ENCODE data around the gene SYS1.

Gene SYS1

GRCh38 chr20:45372241-45372640, 9.3 kb downstream of the SYS1 start:
- Histone ChIP-seq H3K4me1 (ENCODE audit: insufficient read depth, poor library complexity, severe bottlenecking) (no peaks in the 10 kb centered on the region), H3K9me3 (ENCODE audit: severe bottlenecking) (no peaks in the 10 kb centered on the region), H3K36me3 (ENCODE audit: low read depth) (peaks cover 11% of the 10 kb centered on the region), H3K27ac (ENCODE audit: poor library complexity, severe bottlenecking) (no peak overlapping the region), H3K27me3 (ENCODE audit: insufficient read depth, poor library complexity, severe bottlenecking) (no peaks in the 10 kb centered on the region), H3K4me3 (ENCODE audit: severe bottlenecking) (no peak overlapping the region)
- no peak for TF ChIP-seq CTCF (IDR thresholded peaks at IDR 0.05; ENCODE audit: poor library complexity, severe bottlenecking)
- no peak for ATAC-seq (ENCODE audit: low read depth)
- no peak for DNase-seq (ENCODE audit: low spot score)

GRCh38 chr20:45372646-45373352, 9.8 kb downstream of the SYS1 start:
- H3K36me3 ChIP-seq (ENCODE audit: low read depth) = peaks cover 10% of the 10 kb centered on the region
- H3K27me3 ChIP-seq (ENCODE audit: insufficient read depth, poor library complexity, severe bottlenecking) = no peaks in the 10 kb centered on the region
- H3K4me3 ChIP-seq (ENCODE audit: severe bottlenecking) = no peak overlapping the region
- H3K4me1 ChIP-seq (ENCODE audit: insufficient read depth, poor library complexity, severe bottlenecking) = no peaks in the 10 kb centered on the region
- H3K27ac ChIP-seq (ENCODE audit: poor library complexity, severe bottlenecking) = no peak overlapping the region
- TF ChIP-seq CTCF (IDR thresholded peaks at IDR 0.05; ENCODE audit: poor library complexity, severe bottlenecking) = no peak
- ATAC-seq (ENCODE audit: low read depth) (no peak), DNase-seq (ENCODE audit: low spot score) (no peak)
- H3K9me3 ChIP-seq (ENCODE audit: severe bottlenecking) = no peaks in the 10 kb centered on the region

GRCh38 chr20:45373353-45374100, 10.6 kb downstream of the SYS1 start:
- ATAC-seq (ENCODE audit: low read depth) (peak; percentile 79), DNase-seq (ENCODE audit: low spot score) (peak; percentile 96)
- Histone ChIP-seq H3K36me3 (ENCODE audit: low read depth) (peaks cover 6% of the 10 kb centered on the region), H3K4me1 (ENCODE audit: insufficient read depth, poor library complexity, severe bottlenecking) (no peaks in the 10 kb centered on the region), H3K4me3 (ENCODE audit: severe bottlenecking) (peak overlapping the region; percentile 11), H3K9me3 (ENCODE audit: severe bottlenecking) (no peaks in the 10 kb centered on the region), H3K27ac (ENCODE audit: poor library complexity, severe bottlenecking) (no peak overlapping the region), H3K27me3 (ENCODE audit: insufficient read depth, poor library complexity, severe bottlenecking) (no peaks in the 10 kb centered on the region)
- TF ChIP-seq CTCF (IDR thresholded peaks at IDR 0.05; ENCODE audit: poor library complexity, severe bottlenecking) = peak; percentile 100

GRCh38 chr20:45374101-45374467, 11.1 kb downstream of the SYS1 start:
- Histone ChIP-seq H3K27ac (ENCODE audit: poor library complexity, severe bottlenecking) (no peak overlapping the region), H3K9me3 (ENCODE audit: severe bottlenecking) (no peaks in the 10 kb centered on the region), H3K27me3 (ENCODE audit: insufficient read depth, poor library complexity, severe bottlenecking) (no peaks in the 10 kb centered on the region), H3K4me3 (ENCODE audit: severe bottlenecking) (no peak overlapping the region), H3K36me3 (ENCODE audit: low read depth) (peaks cover under 1% of the 10 kb centered on the region; the same call in 1 of the 2 replicates), H3K4me1 (ENCODE audit: insufficient read depth, poor library complexity, severe bottlenecking) (no peaks in the 10 kb centered on the region)
- peak; percentile 93 for TF ChIP-seq CTCF (IDR thresholded peaks at IDR 0.05; ENCODE audit: poor library complexity, severe bottlenecking)
- ATAC-seq (ENCODE audit: low read depth) (no peak), DNase-seq (ENCODE audit: low spot score) (no peak)

GRCh38 chr20:45374966-45375365, 12.0 kb downstream of the SYS1 start:
- Histone ChIP-seq H3K36me3 (ENCODE audit: low read depth) (no peaks in the 10 kb centered on the region), H3K4me3 (ENCODE audit: severe bottlenecking) (no peak overlapping the region), H3K27ac (ENCODE audit: poor library complexity, severe bottlenecking) (no peak overlapping the region), H3K27me3 (ENCODE audit: insufficient read depth, poor library complexity, severe bottlenecking) (no peaks in the 10 kb centered on the region), H3K4me1 (ENCODE audit: insufficient read depth, poor library complexity, severe bottlenecking) (no peaks in the 10 kb centered on the region), H3K9me3 (ENCODE audit: severe bottlenecking) (no peaks in the 10 kb centered on the region)
- no peak for TF ChIP-seq CTCF (IDR thresholded peaks at IDR 0.05; ENCODE audit: poor library complexity, severe bottlenecking)
- DNase-seq (ENCODE audit: low spot score) (no peak), ATAC-seq (ENCODE audit: low read depth) (no peak)

All from RWPE2 (cell line).